Uterus (tissue), 2 donors: ENCODE data around the gene CD248.

ENCODE experiments used
- CTCF ChIP-seq, 4 experiments: fragments of 200-600 bp in 2 of 4; fragments of 450-650 bp in 2 of 4; sonication (generic) in 2 of 4; IDR thresholded peaks; one replicate each; pipeline ENCODE4 v1.5.1; 2016 to 2019; ENCODE audit warnings: antibody characterized with exemption in 4 of 4, mild to moderate bottlenecking in 2 of 4, moderate library complexity in 1 of 4
- POLR2A ChIP-seq, 2 donors: fragments of 450-650 bp; IDR thresholded peaks; one replicate each; pipeline ENCODE4 v1.6.1; 2016; ENCODE audit warnings: antibody characterized with exemption in 2 of 2, mild to moderate bottlenecking in 1 of 2, moderate library complexity in 1 of 2

GRCh38 chr11:66277471-66278362 lies 39.1 kb downstream of the CD248 start, which contains the start of gene CNIH2:
- no peak for TF ChIP-seq CTCF (IDR thresholded peaks at IDR 0.05)
- no peak for TF ChIP-seq POLR2A (IDR thresholded peaks at IDR 0.05)
